HL-60/S4 (cell line): ENCODE results near the gene NKAIN4.

ENCODE experiments used
- in situ Hi-C: fragments of 300-500 bp; cut with MboI; formaldehyde crosslinking; loops from 2 replicates; pipeline ENCODE4 v1.14.3; 2022; ENCODE audit warnings: low sequenced_read_pairs

The NKAIN4 gene

GRCh38 chr20:63254232-63254605, at the start of gene NKAIN4:
NKAIN4 (minus strand) TSS chr20:63254463; CDS start chr20:63254450, 13 bp downstream.
- in situ Hi-C loops, result no loop called here

- in situ Hi-C loops, result no loop called here
Measured at GRCh38 chr20:63303095-63303666, 48.9 kb upstream of the NKAIN4 start.

- in situ Hi-C loops, result no loop called here
Measured at GRCh38 chr20:63301671-63302070, 47.4 kb upstream of the NKAIN4 start.

GRCh38 chr20:63298731-63299312, 44.6 kb upstream of the NKAIN4 start:
- in situ Hi-C loops, result no loop called here

GRCh38 chr20:63297796-63298572, 43.7 kb upstream of the NKAIN4 start:
- in situ Hi-C loops, result no loop called here

GRCh38 chr20:63297371-63297781, 43.1 kb upstream of the NKAIN4 start:
- in situ Hi-C loops, result no loop called here

GRCh38 chr20:63296531-63297299, 42.5 kb upstream of the NKAIN4 start:
- in situ Hi-C loops, result no loop called here

GRCh38 chr20:63295846-63296245, 41.6 kb upstream of the NKAIN4 start:
- in situ Hi-C loops, result no loop called here

GRCh38 chr20:63295422-63295821, 41.2 kb upstream of the NKAIN4 start:
- in situ Hi-C loops, result no loop called here

GRCh38 chr20:63295018-63295417, 40.8 kb upstream of the NKAIN4 start:
- in situ Hi-C loops, result no loop called here

- in situ Hi-C loops, result no loop called here
Measured at GRCh38 chr20:63294536-63294900, 40.3 kb upstream of the NKAIN4 start.

GRCh38 chr20:63293871-63294535, 39.7 kb upstream of the NKAIN4 start:
- in situ Hi-C loops, result no loop called here

GRCh38 chr20:63293456-63293855, 39.2 kb upstream of the NKAIN4 start:
- in situ Hi-C loops, result no loop called here

GRCh38 chr20:63292904-63293303, 38.6 kb upstream of the NKAIN4 start, which contains the start of gene COL20A1:
COL20A1 (plus strand) TSS chr20:63293186; CDS start chr20:63295108, 1,922 bp downstream.
- in situ Hi-C loops, result no loop called here

GRCh38 chr20:63292292-63292701, 38.0 kb upstream of the NKAIN4 start:
- in situ Hi-C loops, result no loop called here

GRCh38 chr20:63291811-63292210, 37.5 kb upstream of the NKAIN4 start:
- in situ Hi-C loops, result no loop called here

GRCh38 chr20:63290677-63291472, 36.6 kb upstream of the NKAIN4 start:
- in situ Hi-C loops, result no loop called here

GRCh38 chr20:63290136-63290676, 35.9 kb upstream of the NKAIN4 start:
- in situ Hi-C loops, result no loop called here

GRCh38 chr20:63289311-63290135, 35.3 kb upstream of the NKAIN4 start:
- in situ Hi-C loops, result no loop called here
